Fibroblast of the aortic adventitia (primary cell): ENCODE data around the gene FBXO21. TPM values are rescaled to one million over a fixed set of nuclear protein-coding genes. Genes with fewer than 3 reads are reported as not detected.

ENCODE experiments used
- DNase-seq: peaks from one replicate; pipeline ENCODE4 v3.0.0-alpha.2; 2010; ENCODE audit warnings: low read depth
- H3K4me3 ChIP-seq: 2 replicates; pipeline ENCODE4 v1.5.1; 2011; ENCODE audit warnings: low read depth, mild to moderate bottlenecking, control low read depth, low read length, moderate library complexity
- total RNA-seq: library from RNA; depleted of rRNA; stranded (reverse); fragments of >200 nt; gene quantifications from 2 replicates; pipeline ENCODE4 v1.2.3, GENCODE V29; 2012; ENCODE audit warnings: low replicate concordance
- TF ChIP-seq, protein P1 (sequence below): IDR thresholded peaks from 2 replicates; pipeline ENCODE4 v1.5.1; 2011; ENCODE audit warnings: mild to moderate bottlenecking, low read length, control low read depth, inconsistent platforms; ENCODE audit not compliant: insufficient read depth

Gene FBXO21
- total RNA-seq, 1 donor: 41.5 TPM

DNA sequence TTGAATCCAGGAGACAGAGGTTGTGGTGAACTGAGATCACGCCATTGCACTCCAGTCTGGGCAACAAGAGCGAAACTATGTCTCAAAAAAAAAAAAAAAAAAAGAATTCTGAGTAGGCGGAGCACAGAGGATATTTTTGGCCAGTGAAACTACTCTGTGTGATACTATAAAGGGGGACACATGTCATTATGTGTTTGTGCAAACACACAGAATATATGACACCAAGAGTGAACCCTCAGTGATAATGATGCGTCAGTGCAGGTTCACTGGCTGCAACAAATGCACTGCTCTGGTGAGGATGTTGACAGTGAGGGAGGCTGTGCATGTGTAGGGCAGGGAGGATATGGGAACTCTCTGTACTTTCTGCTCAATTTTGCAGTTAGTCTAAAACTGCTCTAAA, 24.2 kb downstream of the FBXO21 start:
- no peak overlapping the region for H3K4me3 ChIP-seq
- DNase-seq: no peak
- TF ChIP-seq, protein P1, sequence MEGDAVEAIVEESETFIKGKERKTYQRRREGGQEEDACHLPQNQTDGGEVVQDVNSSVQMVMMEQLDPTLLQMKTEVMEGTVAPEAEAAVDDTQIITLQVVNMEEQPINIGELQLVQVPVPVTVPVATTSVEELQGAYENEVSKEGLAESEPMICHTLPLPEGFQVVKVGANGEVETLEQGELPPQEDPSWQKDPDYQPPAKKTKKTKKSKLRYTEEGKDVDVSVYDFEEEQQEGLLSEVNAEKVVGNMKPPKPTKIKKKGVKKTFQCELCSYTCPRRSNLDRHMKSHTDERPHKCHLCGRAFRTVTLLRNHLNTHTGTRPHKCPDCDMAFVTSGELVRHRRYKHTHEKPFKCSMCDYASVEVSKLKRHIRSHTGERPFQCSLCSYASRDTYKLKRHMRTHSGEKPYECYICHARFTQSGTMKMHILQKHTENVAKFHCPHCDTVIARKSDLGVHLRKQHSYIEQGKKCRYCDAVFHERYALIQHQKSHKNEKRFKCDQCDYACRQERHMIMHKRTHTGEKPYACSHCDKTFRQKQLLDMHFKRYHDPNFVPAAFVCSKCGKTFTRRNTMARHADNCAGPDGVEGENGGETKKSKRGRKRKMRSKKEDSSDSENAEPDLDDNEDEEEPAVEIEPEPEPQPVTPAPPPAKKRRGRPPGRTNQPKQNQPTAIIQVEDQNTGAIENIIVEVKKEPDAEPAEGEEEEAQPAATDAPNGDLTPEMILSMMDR: no peak

DNA sequence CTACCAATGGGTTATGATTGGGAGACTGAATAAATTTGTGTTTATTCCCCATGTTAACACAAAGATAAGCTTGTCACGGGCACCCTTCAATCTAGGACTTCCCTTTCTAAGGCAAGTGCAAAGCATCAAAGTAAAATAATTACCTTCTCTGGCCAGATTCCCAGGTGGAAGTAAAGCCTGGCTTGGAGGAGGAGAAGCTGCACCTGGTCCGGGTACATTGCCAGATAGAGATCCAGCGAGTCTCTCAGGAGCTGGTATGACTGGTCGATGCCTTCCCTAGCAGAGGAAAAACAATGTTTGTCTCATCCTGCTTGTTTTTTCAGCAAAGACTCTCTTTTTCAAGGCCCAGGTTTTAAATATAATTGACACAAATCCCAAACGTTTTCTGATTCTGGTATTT, 24.9 kb downstream of the FBXO21 start:
- no peak for DNase-seq
- no peak overlapping the region for H3K4me3 ChIP-seq
- TF ChIP-seq, protein P1: no peak

DNA sequence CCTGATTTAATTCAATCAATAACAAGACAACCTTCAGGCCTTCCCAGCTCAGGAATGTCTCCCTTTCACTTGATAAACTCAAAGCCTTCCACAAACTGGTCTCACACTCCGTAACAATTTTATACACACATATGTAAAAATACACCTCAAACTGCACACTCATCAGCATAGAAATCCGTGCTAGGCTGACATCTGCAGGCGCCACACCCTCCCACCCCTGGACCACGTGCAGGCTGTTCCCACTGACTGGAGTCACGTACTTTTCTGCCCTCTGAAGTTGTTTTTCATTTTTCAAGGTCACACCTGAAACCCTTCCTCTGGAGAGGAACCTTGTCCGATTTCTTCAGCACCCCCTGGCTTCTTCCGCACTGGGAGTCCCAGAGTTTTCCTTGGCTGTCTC, 27.6 kb downstream of the FBXO21 start:
- H3K4me3 ChIP-seq: no peak overlapping the region
- TF ChIP-seq, protein P1: no peak
- DNase-seq: no peak

GRCh38 chr12:117162167-117162539, 28.1 kb downstream of the FBXO21 start:
- DNase-seq: no peak
- TF ChIP-seq, protein P1: no peak
- H3K4me3 ChIP-seq: no peak overlapping the region

- no peak for DNase-seq
- no peak overlapping the region for H3K4me3 ChIP-seq
- TF ChIP-seq, protein P1: no peak
Observed at GRCh38 chr12:117161460-117162166, 28.7 kb downstream of the FBXO21 start.

- TF ChIP-seq, protein P1: no peak
- DNase-seq: no peak
- H3K4me3 ChIP-seq: no peak overlapping the region
Observed at GRCh38 chr12:117159674-117160073, 30.6 kb downstream of the FBXO21 start.
